H1 (cell line): Measurements from ENCODE around the gene CDC42EP5. TPM values are rescaled to one million over a fixed set of nuclear protein-coding genes. Genes with fewer than 3 reads are reported as not detected.

Source experiments
- CTCF ChIA-PET: fragments of 300-600 bp; sonication (Branson Sonifier 250); formaldehyde crosslinking; loops from one replicate; lab custom pipeline; 2021; ENCODE audit not compliant: partially characterized antibody; lab: Charles Lee
- POLR2A ChIA-PET: fragments of 300-600 bp; sonication (Branson Sonifier 250); formaldehyde crosslinking; loops from one replicate; lab custom pipeline; 2021; ENCODE audit warnings: inconsistent platforms; ENCODE audit not compliant: partially characterized antibody; lab: Charles Lee
- DNase-seq, 2 experiments: peaks; one replicate each; pipeline versions ENCODE4 v3.0.0 to v3.0.0-alpha.2; 2010 to 2022; ENCODE audit warnings: low spot score in 2 of 2, low read depth in 1 of 2, mixed read lengths in 1 of 2
- FAIRE-seq: peaks from 2 replicates; lab custom pipeline; 2011; peaks lifted over from hg19 to GRCh38; lab: Jason Lieb, UNC
- H2AFZ ChIP-seq: 2 replicates; pipeline ENCODE4 v1.8.1; 2012; ENCODE audit warnings: low read length, inconsistent platforms
- H2AK5ac ChIP-seq: 2 replicates; pipeline ENCODE4 v1.6.1; 2013; ENCODE audit warnings: low read depth, low read length
- H2BK120ac ChIP-seq: replicated peaks from 2 replicates; pipeline ENCODE3; 2013; ENCODE audit warnings: low read depth, low read length, inconsistent platforms
- H2BK12ac ChIP-seq: 2 replicates; pipeline ENCODE4 v1.6.1; 2013; ENCODE audit warnings: low read depth, low read length
- H2BK15ac ChIP-seq: 2 replicates; pipeline ENCODE4 v1.6.1; 2013; ENCODE audit warnings: low read length
- H2BK20ac ChIP-seq: 2 replicates; pipeline ENCODE4 v1.6.1; 2013; ENCODE audit warnings: low read length
- H2BK5ac ChIP-seq: 2 replicates; pipeline ENCODE4 v1.6.1; 2013; ENCODE audit warnings: low read depth, low read length
- H3K14ac ChIP-seq: 2 replicates; pipeline ENCODE4 v1.6.1; 2013; ENCODE audit warnings: inconsistent platforms; ENCODE audit not compliant: insufficient read length
- H3K18ac ChIP-seq: 2 replicates; pipeline ENCODE4 v1.6.1; 2013; ENCODE audit warnings: low read length; ENCODE audit errors: extremely low read depth
- H3K23ac ChIP-seq: 2 replicates; pipeline ENCODE4 v1.6.1; 2013; ENCODE audit warnings: inconsistent platforms; ENCODE audit not compliant: insufficient read length
- H3K23me2 ChIP-seq: 2 replicates; pipeline ENCODE4 v1.6.1; 2013; ENCODE audit warnings: low read depth, low read length
- H3K27ac ChIP-seq: 2 replicates; pipeline ENCODE4 v1.6.1; 2011; ENCODE audit warnings: low read depth, low read length, inconsistent platforms
- H3K27me3 ChIP-seq, 4 experiments: replicated peaks in 1 of 4; 1 replicate in 1 of 4; 2 replicates in 3 of 4; pipeline versions ENCODE4 v1.6.1 to v1.8.1; 2011 to 2013; ENCODE audit warnings: low read length in 3 of 4, mild to moderate bottlenecking in 3 of 4, inconsistent platforms in 2 of 4, mixed read lengths in 2 of 4, moderate library complexity in 1 of 4; ENCODE audit not compliant: control insufficient read depth in 3 of 4, insufficient read depth in 3 of 4; ENCODE audit errors: extremely low read depth in 1 of 4
- H3K36me3 ChIP-seq, 4 experiments: 2 replicates each; pipeline versions ENCODE4 v1.6.1 to v1.8.1; 2011 to 2013; ENCODE audit warnings: mild to moderate bottlenecking in 4 of 4, low read length in 3 of 4, moderate library complexity in 2 of 4, control low read depth in 1 of 4, inconsistent platforms in 1 of 4; ENCODE audit not compliant: insufficient read depth in 4 of 4, control insufficient read depth in 2 of 4
- H3K4ac ChIP-seq: replicated peaks from 2 replicates; pipeline ENCODE3; 2013; ENCODE audit warnings: low read length, low read depth, mixed read lengths, inconsistent platforms; ENCODE audit not compliant: insufficient read length
- H3K4me1 ChIP-seq, 4 experiments: replicated peaks in 1 of 4; 1 replicate in 1 of 4; 2 replicates in 3 of 4; pipeline versions ENCODE4 v1.6.1 to v1.8.1; 2011 to 2013; ENCODE audit warnings: low read length in 3 of 4, inconsistent platforms in 2 of 4, mixed read lengths in 1 of 4; ENCODE audit not compliant: insufficient read depth in 4 of 4, control insufficient read depth in 3 of 4
- H3K4me2 ChIP-seq, 2 experiments: 2 replicates each; pipeline versions ENCODE4 v1.6.1 to v1.8.1; 2011 to 2013; ENCODE audit warnings: low read depth in 2 of 2, low read length in 2 of 2, control low read depth in 1 of 2, inconsistent platforms in 1 of 2, mild to moderate bottlenecking in 1 of 2; ENCODE audit not compliant: insufficient read depth in 1 of 2
- H3K4me3 ChIP-seq, 4 experiments: fragments of 200-600, 300-600 bp in 1 of 4; sonication (generic), shearing (Covaris generic), sonication (Bioruptor Twin) in 1 of 4; 2 replicates each; pipeline versions ENCODE4 v1.5.1 to v1.8.1; 2011 to 2016; ENCODE audit warnings: low read length in 4 of 4, low read depth in 3 of 4, control low read depth in 2 of 4, inconsistent platforms in 2 of 4, mild to moderate bottlenecking in 2 of 4, mixed read lengths in 1 of 4, moderate library complexity in 1 of 4; ENCODE audit not compliant: insufficient read depth in 2 of 4; ENCODE audit errors: extremely low read depth in 1 of 4
- H3K56ac ChIP-seq: replicated peaks from 2 replicates; pipeline ENCODE3; 2013; ENCODE audit warnings: low read depth, mild to moderate bottlenecking, mixed read lengths, low read length, inconsistent platforms; ENCODE audit not compliant: insufficient read length
- H3K79me1 ChIP-seq: 2 replicates; pipeline ENCODE4 v1.6.1; 2013; ENCODE audit warnings: low read depth, low read length, control low read depth
- H3K79me2 ChIP-seq, 2 experiments: 2 replicates each; pipeline versions ENCODE4 v1.6.1 to v1.8.1; 2012 to 2013; ENCODE audit warnings: low read length in 2 of 2, mild to moderate bottlenecking in 2 of 2, inconsistent platforms in 1 of 2; ENCODE audit not compliant: insufficient read depth in 2 of 2, control insufficient read depth in 1 of 2
- H3K9ac ChIP-seq, 4 experiments: replicated peaks in 1 of 4; 1 replicate in 1 of 4; 2 replicates in 3 of 4; pipeline versions ENCODE4 v1.6.1 to v1.8.1; 2011 to 2013; ENCODE audit warnings: low read depth in 3 of 4, low read length in 3 of 4, control low read depth in 2 of 4, mild to moderate bottlenecking in 2 of 4, moderate library complexity in 2 of 4, inconsistent platforms in 1 of 4; ENCODE audit errors: extremely low read depth in 1 of 4
- H3K9me3 ChIP-seq, 2 experiments: 2 replicates each; pipeline versions ENCODE4 v1.6.1 to v1.8.1; 2012 to 2013; ENCODE audit warnings: mild to moderate bottlenecking in 2 of 2, moderate library complexity in 2 of 2, control low read depth in 1 of 2, inconsistent platforms in 1 of 2, low read depth in 1 of 2, low read length in 1 of 2, mixed read lengths in 1 of 2; ENCODE audit not compliant: insufficient read depth in 2 of 2
- H4K20me1 ChIP-seq, 2 experiments: replicated peaks in 1 of 2; 2 replicates each; pipeline versions ENCODE3 to v1.8.1; 2011 to 2013; ENCODE audit warnings: inconsistent platforms in 2 of 2, low read length in 2 of 2, mild to moderate bottlenecking in 1 of 2; ENCODE audit not compliant: insufficient read depth in 2 of 2, control insufficient read depth in 1 of 2
- H4K5ac ChIP-seq: 2 replicates; pipeline ENCODE4 v1.6.1; 2013; ENCODE audit warnings: low read length, low read depth, mixed read lengths, inconsistent platforms; ENCODE audit not compliant: insufficient read length
- H4K8ac ChIP-seq: 2 replicates; pipeline ENCODE4 v1.8.0; 2013; ENCODE audit warnings: mild to moderate bottlenecking, moderate library complexity, low read length, inconsistent platforms; ENCODE audit not compliant: insufficient read depth; ENCODE audit errors: extremely low read depth
- H4K91ac ChIP-seq: replicated peaks from 2 replicates; pipeline ENCODE3; 2013; ENCODE audit warnings: low read length, mixed read lengths, inconsistent platforms; ENCODE audit not compliant: insufficient read length
- BCL11A ChIP-seq, 2 experiments: IDR thresholded peaks; one replicate each; pipeline ENCODE4 v1.6.1; 2011; ENCODE audit warnings: low read depth in 2 of 2, low read length in 2 of 2, mild to moderate bottlenecking in 2 of 2
- CBX8 ChIP-seq: fragments of 300-800, 300-1000 bp; sonication (generic); IDR thresholded peaks from 2 replicates; pipeline ENCODE4 v1.7.1; 2016; ENCODE audit warnings: low read depth, low read length, borderline replicate concordance
- WGBS, 2 experiments: shearing (Covaris generic) in 1 of 2; methylation state at CpG; one replicate each; pipeline versions ENCODE4 v1.1.6 to v1.1.7; 2013 to 2015; ENCODE audit warnings: low lambda C conversion rate in 2 of 2, mixed read lengths in 2 of 2, inconsistent platforms in 1 of 2, low coverage in 1 of 2, missing lambda C conversion rate in 1 of 2; ENCODE audit not compliant: insufficient replicate concordance in 2 of 2, insufficient coverage in 1 of 2, insufficient read length in 1 of 2; ENCODE audit errors: extremely low coverage in 1 of 2, missing lambda C conversion rate in 1 of 2; 5-methylcytosine and 5-hydroxymethylcytosine counted together
- polyA plus RNA-seq, 7 experiments: library from polyadenylated mRNA; depleted of rRNA in 3 of 7; stranded (reverse) in 5 of 7; unstranded in 2 of 7; fragments of >200 nt in 5 of 7; fragments of 200-250 nt in 2 of 7; gene quantifications; 1 replicate in 5 of 7; 2 replicates in 1 of 7; 4 replicates in 1 of 7; pipeline versions ENCODE4 v1.2.1 to v1.2.3, GENCODE V29; 2011 to 2013; ENCODE audit warnings: missing spikeins in 2 of 7, mixed read lengths in 2 of 7
- total RNA-seq: library from RNA; stranded (reverse); fragmentation: NEBNext Ultra II Directional; extraction: Animal tissue kit (Norgen Biotek cat#: 25700); gene quantifications from 2 replicates; pipeline ENCODE4 v1.2.1, GENCODE V29; 2021

The CDC42EP5 gene
- total and polyA plus RNA-seq, 2 of the 8 experiments (the other 6 are each of a cell fraction or from before 2014, with no cell fraction given), result 1.8 to 2.1 TPM

GRCh38 chr19:54489341-54489740, 16.2 kb upstream of the CDC42EP5 start:
- H4K91ac ChIP-seq, result no peak overlapping the region
- no peak overlapping the region for H2BK12ac ChIP-seq
- no peak overlapping the region for H2AK5ac ChIP-seq
- ChIA-PET POLR2A (no interaction called here), CTCF (interaction anchor here (0.6 kb wide), 1 partner anchor 10 kb away, joined by 3 read pairs; no protein-coding TSS in a partner anchor)
- H3K14ac ChIP-seq, result no peak overlapping the region
- DNase-seq (no peak), FAIRE-seq (no peak)
- H2BK20ac ChIP-seq, result no peak overlapping the region
- H2AFZ ChIP-seq, result no peak overlapping the region
- TF ChIP-seq CBX8 (no peak), BCL11A (IDR thresholded peaks at IDR 0.05; ENCODE audit: low read depth in 2 of 2, low read length in 2 of 2) (no peak)
- H3K4ac ChIP-seq, result no peak overlapping the region
- H3K23ac ChIP-seq, result no peak overlapping the region
- H3K27me3 ChIP-seq, result no peaks in the 10 kb centered on the region
- H4K5ac ChIP-seq, result no peak overlapping the region
- no peak overlapping the region for H3K56ac ChIP-seq
- no peaks in the 10 kb centered on the region for H3K4me1 ChIP-seq
- peaks cover 26 to 68% of the 10 kb centered on the region in 2 experiments for H3K9me3 ChIP-seq
- H4K8ac ChIP-seq, result no peak overlapping the region
- H3K79me1 ChIP-seq, result no peaks in the 10 kb centered on the region
- no peak overlapping the region for H3K4me3 ChIP-seq
- no peak overlapping the region for H3K27ac ChIP-seq
- no peak overlapping the region for H2BK5ac ChIP-seq
- 75% methylated on average over 7 of the region's 7 CpGs; no CpG with 5 or more reads in 1 of the 2 experiments for WGBS, 2 experiments
- no peaks in the 10 kb centered on the region for H3K23me2 ChIP-seq
- no peaks in the 10 kb centered on the region for H3K79me2 ChIP-seq
- H4K20me1 ChIP-seq, result no peaks in the 10 kb centered on the region
- no peaks in the 10 kb centered on the region for H3K36me3 ChIP-seq
- H3K18ac ChIP-seq, result no peak overlapping the region
- H2BK15ac ChIP-seq, result no peak overlapping the region
- no peak overlapping the region for H2BK120ac ChIP-seq
- no peak overlapping the region for H3K4me2 ChIP-seq
- no peak overlapping the region for H3K9ac ChIP-seq
